NCI-H1436 (cell line): ENCODE measurements around the gene CHKA.

ENCODE experiments used
- DNase-seq: peaks from one replicate; lab custom pipeline; 2025; lab: John Stamatoyannopoulos, UW

Gene CHKA

DNA sequence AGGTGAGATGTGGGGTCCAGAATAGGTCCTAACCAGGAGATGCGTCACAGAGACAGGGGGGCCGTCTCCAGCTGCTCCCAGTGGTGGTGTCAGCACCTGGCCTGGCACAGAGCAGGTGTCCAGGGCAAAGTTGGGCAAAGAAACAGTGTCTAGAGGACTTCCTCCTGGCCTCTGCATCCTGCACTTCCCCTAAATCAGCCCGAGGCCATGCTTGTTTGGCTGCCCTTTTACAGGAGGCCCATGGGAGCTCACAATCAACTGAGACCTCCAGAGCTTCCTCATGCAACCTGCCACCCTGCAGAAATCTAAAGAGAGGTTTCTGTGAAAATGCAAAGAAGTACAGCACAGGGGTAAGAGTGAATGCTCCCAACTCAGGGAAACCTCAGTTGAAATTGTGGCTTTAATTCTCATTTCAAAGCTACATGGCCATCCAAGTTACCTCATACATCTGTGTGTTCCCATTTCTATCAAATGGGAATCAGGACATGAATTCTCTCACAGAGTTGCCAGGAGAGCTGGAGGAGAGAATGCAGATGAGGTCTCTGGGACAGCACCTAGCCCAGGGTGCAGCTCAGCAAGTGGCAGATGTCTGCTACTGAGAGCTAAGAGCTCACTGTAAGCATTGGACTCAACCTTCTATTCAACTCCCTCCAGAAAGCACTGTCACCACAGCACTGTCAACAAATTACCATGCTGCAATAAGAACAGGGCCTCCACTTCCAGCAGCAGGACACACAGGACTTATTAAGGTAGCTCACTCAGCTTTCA lies 49.7 kb downstream of the CHKA start:
- no peak for DNase-seq

DNA sequence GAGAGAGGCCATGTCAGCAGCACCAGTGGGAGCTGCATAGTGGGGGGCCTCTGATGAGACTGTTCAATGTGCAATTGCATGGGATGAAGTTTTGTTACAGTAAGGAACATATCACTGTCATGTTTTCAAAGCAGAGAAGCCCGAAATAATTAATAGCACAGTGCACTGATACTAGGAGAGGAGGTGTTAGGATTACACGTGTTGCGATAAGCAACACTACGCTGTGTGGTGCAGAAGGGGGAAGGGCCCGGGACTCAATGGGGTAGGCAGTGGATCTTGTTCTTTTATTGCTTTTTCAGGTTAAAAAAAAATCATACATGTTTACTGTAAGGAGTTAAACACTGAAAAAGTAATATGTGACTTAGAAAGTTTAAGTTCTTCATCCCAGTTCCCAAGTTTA lies 53.2 kb downstream of the CHKA start:
- no peak for DNase-seq

DNA sequence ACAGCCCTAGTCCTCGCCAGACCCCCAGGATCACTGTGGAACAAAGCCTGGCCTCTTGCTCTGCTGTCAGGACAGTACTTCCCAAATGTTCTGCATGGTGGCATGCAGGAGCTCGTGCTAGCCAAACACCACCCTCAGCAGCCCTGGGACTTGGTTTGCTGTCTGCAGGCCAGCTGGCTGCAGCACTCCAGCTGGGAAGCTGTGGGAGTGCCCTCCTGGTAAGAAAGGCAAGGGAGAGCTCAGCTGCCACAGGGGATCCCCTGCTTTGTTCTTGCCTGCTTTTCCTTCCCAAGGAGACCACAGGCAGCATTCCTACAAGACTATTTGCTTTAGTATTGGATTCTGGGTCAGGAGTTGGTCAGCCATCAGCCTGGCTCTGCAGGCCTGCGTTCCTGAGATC lies 54.4 kb downstream of the CHKA start:
- DNase-seq: no peak

DNA sequence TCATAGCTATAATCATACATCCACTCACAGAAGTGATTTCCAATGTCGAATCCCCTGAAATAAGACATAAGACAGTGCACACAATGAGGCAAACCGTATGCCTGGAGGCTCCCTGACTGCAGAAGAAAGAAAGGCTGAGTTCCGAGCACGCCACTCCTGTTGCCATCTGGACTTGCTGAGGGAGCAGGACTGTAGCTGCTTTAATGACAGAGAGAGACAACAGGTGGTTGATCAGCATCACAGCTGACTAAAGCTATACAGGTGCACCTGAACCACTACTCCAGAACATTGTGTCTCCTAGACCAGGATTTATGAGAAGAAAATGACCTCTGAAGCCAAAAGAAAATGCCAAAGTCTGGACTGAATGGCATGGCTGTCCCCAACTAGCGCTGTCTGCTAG lies 55.3 kb downstream of the CHKA start:
- no peak for DNase-seq

DNA sequence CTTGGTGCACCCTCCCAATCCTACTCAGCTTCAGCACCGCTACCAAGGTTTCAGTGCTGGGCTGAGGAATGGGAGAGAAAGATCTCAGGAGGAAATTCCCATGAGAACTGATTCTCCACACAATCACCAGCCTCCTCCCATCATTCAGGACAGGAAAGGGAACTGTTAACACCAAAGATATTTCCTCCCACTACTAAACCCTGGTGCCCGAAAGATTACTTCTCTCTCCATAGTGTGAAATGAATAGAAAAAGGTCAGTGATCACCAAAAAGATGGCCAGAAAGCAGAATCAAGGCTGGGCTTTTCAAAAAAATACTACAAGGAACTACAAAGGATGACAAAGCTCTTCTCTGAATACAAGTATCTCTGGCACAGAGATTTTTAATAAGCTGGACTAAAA lies 56.3 kb downstream of the CHKA start:
- no peak for DNase-seq

DNA sequence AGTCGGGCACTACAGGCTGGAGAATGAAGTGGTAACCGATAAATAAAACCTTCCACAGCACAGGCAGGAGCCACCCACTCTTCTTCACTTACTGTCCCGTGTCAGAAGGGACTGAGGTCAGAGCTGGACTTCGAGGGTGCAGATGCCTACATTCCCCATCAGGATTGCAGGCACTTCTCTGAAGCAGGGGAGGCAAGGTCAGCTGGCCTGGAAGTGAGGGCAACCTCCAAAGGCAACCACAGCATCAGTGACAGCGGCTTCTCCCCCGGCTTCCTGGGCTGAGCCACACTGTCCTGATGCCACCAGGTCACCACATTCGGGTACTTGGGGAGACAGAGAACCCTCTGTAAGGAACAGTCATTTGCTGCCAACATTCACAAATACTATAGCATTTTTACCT lies 59.7 kb downstream of the CHKA start:
- no peak for DNase-seq

DNA sequence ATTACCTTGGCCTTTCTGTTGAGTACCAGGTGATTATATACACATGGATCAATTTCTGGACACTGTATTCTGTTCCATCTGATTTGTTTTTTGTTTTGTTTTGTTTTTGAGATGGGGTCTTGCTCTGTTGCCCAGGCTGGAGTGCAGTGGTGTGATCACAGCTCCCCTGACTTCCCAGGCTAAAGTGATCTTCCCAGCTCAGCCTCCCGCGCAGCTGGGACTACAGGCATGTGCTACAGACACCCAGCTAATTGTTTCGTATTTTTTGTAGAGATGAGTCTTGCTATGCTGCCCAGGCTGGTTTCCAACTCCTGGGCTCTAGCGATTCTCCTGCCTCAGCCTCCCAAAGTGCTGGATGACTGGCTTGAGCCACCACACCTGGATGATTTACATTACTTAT lies 63.4 kb downstream of the CHKA start:
- DNase-seq: no peak

DNA sequence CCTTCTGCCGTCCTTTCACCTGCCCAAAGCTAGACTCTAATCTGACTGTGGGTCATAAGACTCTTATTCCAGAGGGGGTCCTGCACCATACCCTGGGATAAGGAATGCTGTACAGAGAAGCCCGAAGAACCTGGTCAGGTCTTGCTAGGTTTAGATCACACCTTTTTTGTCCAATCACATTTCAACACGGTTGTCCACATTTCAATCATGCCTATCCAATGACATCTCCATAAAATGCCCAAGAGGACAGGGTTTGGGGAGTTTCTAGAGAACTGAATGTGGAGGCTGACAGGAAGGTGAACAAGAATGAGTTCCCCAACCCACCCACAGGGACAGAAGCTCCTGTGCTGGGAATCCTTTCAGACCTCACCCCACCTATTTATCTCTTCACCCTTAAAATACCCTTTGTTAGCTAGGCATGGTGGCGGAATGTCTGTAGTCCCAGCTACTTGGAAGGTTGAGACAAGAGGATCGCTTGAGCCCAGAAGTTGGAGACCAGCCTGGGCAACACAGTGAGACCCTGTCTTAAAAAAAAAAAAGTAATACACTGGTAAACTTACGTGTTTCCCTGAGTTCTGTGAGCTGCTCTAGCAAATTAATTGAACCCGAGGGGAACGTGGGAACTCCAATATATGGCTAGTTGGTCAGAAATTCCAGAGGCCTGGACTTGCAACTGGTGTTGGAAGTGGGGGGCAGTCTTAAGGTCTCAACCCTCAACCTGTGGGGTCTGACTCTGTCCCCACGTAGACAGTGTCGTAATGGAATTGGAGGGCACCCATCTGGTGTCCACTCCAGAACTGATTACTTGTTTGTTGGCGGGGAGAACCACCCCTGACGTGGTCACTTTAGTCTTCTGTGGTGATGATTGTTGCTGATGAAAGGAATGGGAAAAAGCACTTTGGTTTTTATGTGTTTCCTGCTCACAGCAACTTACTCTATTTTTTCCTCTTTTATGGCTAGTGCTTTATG lies 64.6 kb downstream of the CHKA start:
- no peak for DNase-seq

DNA sequence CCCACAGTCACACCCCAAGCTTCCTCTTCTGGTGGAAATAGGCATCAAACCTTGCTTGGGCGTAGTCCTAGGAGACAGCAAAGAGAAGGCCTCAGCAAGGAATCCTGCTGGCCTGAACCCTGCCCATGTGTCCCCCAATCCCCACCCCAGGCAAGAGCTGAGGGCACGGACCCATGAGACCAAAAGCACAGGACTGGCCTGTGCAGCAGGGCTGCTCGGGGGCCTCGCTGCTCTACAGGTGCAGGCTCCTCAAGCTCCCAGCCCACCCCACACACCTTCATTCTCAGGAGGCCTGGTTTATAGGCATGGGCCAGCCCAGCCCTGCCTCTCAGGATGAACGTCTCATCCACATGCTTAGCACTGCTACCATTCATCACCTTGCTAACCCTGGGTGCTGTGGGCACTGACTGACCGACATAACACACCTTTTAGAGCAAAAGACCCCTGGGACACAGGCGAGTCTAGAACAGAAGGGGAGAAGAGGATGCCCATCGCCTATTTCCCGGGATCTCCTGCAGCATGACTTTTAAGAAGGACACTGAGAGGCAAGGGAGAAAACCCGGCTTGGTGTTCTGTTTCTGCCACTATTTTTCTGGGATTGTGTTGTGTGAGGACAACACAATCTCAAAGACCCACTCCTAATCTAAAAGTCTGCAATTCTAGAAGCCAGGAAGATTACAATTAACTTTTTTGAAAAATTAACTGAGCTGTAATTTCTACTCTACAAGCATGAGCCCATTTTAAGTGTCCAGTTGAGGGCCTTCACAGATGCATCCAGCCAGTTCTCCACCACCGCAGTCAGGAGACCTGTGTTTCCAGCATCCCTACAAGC lies 67.0 kb downstream of the CHKA start:
- DNase-seq: no peak

DNA sequence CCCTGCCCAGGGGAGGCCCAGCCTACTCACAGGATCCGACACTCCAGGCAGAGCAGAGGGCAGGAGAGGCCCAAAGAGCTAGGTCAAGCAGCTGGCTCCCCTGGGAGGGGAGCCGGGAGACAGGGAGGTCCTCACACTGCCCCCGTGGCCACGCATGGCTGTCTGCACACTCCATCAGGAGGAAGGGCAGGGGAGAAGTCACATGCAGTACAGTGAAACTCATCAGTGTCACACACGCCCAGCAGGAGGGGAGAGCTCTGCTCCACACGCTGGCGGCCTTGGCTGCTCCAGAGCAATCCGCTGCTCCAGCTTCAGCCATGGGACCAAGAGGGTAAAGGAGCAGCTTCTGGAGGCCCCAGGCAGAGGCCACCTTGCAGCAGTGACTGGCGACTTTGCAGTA lies 68.1 kb downstream of the CHKA start:
- no peak for DNase-seq

DNA sequence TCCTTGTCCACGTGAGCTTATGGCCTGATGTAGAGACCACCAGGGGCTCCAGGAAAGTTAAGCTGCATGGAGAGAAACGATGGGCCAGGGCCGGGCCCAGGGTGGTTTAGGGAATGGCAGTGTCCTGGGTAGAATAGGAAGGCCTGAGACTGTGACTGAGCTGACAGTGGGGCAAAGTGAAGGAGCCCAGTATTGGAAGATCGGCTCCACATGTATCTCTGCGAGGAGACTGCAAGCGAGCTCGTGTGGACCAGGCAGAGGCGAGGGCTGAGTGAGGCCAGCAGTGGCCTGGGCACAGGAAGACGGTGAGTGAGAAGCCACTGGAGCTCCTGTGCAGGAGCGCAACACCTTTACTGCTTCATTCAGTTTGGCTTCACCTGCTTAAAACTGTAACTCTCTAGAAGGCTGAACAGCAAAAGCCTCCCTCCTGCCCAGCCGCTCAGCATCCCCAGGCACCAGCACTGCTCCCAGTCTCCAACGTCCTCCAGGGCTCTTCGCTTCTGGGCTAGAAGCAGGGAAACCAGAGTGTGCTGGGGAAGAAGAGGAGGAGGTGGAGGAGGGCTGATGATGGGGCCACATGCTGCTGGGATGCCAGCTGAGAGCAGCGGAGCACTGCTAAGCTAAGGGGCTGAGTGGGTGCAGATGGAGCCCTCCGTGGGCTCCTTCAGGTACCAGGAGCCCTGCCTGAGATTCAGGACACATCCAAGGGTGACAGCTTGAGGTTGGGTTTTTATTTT lies 68.9 kb downstream of the CHKA start:
- DNase-seq: no peak

DNA sequence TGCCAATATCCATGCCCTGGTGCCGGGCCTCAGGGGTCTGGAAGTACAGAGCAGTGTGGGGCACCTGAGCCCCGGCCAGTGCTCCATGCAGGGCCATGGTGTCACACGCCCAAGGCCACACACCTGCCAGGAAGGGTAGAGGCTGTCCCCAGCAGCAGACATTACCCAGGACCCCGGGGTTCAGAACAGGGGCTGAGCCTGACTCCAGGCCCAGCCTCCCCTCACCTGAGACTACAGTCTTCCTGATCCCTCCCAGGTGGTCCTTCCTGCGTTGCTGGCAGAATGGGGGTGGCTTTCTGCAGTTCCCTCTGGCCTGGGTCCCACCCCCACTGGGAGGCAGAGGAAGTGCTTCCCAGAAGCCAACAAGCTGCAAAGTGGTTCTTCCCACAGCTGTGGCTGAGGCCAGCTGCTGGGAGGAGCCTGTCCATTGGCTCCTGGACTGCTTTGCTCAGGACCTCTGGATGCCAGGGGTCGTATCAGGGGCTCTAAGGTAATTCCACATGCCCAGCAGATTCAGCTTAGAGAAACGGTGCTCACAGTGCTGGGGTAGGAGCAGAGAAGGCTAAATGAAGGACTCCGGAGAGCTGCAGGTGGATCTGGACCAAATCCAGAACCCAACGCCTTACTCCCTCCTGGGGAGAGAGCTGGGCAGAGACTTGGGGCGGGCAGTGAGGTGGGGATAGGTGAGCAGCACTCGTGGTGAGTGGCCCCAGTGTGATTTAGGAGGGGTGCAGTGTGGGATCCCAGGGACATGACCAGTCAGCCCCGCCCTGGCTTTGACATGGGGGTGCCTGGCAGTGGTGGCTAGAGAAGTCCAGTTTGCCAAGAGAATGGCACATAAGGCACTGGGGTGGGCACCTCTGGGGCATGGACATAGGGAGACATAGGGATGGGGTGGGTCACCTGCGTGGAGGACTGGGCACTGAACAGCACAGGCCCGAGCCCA lies 69.7 kb downstream of the CHKA start:
- no peak for DNase-seq

DNA sequence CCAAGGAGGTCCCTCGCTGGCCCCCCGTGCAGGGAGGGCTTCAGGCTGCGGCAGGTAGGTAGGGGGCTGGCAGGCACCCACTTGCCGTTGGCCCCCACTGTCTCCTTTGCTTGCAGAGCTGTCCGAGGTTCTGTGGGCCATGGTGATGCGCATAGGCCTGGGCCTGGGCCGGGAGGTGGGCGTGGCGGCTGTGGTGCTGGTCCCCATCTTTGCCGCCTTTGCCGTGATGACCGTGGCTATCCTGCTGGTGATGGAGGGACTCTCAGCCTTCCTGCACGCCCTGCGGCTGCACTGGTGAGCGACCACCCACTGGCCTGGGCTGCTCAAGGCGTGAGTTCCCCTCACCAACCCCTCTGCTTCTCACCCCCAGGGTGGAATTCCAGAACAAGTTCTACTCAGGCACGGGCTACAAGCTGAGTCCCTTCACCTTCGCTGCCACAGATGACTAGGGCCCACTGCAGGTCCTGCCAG lies 70.8 kb downstream of the CHKA start:
- DNase-seq: no peak

DNA sequence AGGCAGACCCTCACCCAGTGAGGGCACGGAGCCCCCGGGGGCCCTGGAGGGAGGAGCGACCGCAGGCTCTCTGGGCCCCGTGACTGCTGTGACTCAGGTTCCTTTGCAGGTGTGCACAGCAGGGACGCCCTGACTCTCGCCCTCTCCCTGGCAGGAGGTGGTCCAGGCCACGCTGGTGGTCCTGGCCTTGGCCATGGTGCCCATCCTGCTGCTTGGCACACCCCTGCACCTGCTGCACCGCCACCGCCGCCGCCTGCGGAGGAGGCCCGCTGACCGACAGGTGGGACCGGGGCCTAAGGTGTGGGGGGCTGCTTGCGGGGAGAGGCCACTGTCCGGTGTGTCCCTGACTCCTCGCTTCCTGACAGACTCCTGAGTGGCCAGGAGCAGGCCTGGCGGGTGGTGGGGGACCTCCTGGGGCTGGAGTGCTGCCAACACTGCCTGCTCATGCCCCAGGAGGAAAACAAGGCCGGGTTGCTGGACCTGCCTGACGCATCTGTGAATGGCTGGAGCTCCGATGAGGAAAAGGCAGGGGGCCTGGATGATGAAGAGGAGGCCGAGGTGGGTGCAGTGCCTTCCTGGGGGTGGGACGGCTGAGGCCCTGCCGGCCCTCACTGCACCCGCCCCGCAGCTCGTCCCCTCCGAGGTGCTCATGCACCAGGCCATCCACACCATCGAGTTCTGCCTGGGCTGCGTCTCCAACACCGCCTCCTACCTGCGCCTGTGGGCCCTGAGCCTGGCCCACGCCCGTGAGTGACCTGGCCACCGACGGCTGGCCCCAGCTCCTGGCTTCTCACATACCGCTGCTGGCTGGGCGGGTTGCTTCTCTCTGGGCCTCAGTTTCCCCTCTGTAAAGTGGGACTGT lies 71.4 kb downstream of the CHKA start:
- no peak for DNase-seq

DNA sequence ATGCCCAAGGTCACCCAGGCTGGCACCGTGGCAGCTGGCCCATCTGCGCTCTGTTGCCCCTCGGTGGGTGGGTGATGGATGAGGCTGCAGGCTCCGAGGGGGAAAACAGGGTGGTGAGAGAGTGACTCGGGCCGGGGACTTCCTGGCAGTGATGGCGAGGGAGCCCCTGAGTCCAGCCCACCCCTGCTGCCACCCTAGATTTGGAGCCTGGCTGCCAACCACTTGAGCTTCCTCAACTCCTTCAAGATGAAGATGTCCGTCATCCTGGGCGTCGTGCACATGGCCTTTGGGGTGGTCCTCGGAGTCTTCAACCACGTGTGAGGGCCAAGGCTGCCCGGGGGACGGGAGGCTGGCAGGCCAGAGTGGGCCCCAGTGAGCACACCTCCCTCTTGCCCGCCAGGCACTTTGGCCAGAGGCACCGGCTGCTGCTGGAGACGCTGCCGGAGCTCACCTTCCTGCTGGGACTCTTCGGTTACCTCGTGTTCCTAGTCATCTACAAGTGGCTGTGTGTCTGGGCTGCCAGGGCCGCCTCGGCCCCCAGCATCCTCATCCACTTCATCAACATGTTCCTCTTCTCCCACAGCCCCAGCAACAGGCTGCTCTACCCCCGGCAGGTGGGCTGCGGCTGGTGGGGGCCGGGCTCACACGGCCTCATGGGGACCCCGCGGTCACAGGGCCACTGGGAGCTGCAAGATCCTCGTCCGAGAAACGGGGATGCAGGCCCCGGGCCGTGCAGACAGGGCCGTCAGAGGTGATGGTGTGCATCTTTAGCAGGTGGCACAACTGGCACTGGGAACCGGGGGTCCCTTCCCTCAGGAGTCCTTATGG lies 72.3 kb downstream of the CHKA start:
- DNase-seq: no peak

DNA sequence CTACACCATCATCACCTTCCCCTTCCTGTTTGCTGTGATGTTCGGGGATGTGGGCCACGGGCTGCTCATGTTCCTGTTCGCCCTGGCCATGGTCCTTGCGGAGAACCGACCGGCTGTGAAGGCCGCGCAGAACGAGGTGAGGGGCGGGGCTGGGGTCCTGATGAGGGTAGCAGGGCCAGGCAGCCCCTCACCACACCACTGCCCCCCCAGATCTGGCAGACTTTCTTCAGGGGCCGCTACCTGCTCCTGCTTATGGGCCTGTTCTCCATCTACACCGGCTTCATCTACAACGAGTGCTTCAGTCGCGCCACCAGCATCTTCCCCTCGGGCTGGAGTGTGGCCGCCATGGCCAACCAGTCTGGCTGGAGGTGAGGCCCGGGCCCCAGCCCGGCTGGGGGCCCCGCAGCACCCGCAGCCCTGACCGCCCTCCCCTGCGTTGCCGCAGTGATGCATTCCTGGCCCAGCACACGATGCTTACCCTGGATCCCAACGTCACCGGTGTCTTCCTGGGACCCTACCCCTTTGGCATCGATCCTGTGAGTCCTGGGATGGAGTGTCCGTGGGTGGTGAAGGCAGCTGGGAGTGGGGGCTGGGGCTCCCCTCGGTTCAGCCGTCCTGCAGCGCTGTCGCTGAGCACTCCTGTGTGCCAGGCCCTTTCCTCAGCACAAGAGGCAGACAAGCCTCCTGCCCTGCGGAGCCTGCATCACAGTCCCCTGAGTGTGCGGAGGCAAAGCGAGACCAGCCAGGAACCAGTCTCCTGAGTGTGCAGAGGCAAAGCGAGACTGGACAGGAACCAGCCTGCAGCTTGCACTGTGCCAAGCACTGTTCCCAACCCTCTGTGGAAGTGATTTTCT lies 73.5 kb downstream of the CHKA start:
- no peak for DNase-seq

DNA sequence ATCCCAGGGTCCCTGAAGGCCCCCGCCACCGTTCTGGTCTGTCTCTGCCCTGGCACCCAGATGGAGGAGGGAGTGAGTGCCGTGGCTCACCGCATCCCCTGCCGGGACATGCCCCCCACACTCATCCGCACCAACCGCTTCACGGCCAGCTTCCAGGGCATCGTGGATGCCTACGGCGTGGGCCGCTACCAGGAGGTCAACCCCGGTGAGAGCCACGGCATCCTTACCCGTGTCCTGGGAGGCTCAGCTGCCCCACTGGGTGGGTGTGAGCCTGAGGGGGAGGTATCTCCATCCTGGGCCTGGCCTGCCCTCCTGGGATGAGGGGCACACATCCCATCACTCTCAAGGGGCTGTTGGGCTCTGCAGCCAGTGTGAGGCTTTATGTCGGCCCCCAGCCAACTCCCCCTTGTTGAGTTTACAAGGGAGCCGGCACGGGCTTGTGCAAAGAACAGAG lies 76.3 kb downstream of the CHKA start:
- no peak for DNase-seq
